Keratinocyte (primary cell): ENCODE results near the gene PDE10A. TPM values are rescaled to one million over a fixed set of nuclear protein-coding genes. Genes with fewer than 3 reads are reported as not detected.

Experiments used
- DNase-seq: peaks from one replicate; pipeline ENCODE4 v3.0.0-alpha.2; 2011; ENCODE audit warnings: low read depth, missing footprints, low spot score
- FAIRE-seq: peaks from 2 replicates; lab custom pipeline; 2011; peaks lifted over from hg19 to GRCh38; lab: Jason Lieb, UNC
- H2AFZ ChIP-seq: 2 replicates; pipeline ENCODE4 v1.6.0; 2012; ENCODE audit warnings: low read length, control low read depth, inconsistent platforms; ENCODE audit not compliant: control insufficient read depth
- H3K27ac ChIP-seq: 2 replicates; pipeline ENCODE4 v1.5.1; 2011; ENCODE audit warnings: low read length; ENCODE audit not compliant: control insufficient read depth, insufficient read depth
- H3K27me3 ChIP-seq: 3 replicates; pipeline ENCODE4 v1.6.0; 2011; ENCODE audit warnings: low read length; ENCODE audit not compliant: control insufficient read depth, insufficient read depth; ENCODE audit errors: extremely low read depth
- H3K36me3 ChIP-seq, 2 experiments: 2 replicates in 1 of 2; 3 replicates in 1 of 2; pipeline ENCODE4 v1.5.1; 2011; ENCODE audit warnings: low read length in 2 of 2, mild to moderate bottlenecking in 1 of 2; ENCODE audit not compliant: control insufficient read depth in 2 of 2, insufficient read depth in 2 of 2; ENCODE audit errors: extremely low read depth in 1 of 2
- H3K4me1 ChIP-seq: 3 replicates; pipeline ENCODE4 v1.5.1; 2011; ENCODE audit warnings: low read length; ENCODE audit not compliant: control insufficient read depth, insufficient read depth; ENCODE audit errors: extremely low read depth
- H3K4me2 ChIP-seq: 3 replicates; pipeline ENCODE4 v1.6.0; 2011; ENCODE audit warnings: low read depth, low read length; ENCODE audit not compliant: control insufficient read depth, insufficient read depth; ENCODE audit errors: extremely low read depth
- H3K4me3 ChIP-seq, 3 experiments: fragments of 200-600 bp in 1 of 3; sonication (generic) in 1 of 3; 2 replicates in 2 of 3; 3 replicates in 1 of 3; pipeline ENCODE4 v1.5.1; 2011 to 2016; ENCODE audit warnings: low read length in 3 of 3, mild to moderate bottlenecking in 3 of 3, control low read depth in 2 of 3, inconsistent platforms in 1 of 3, low read depth in 1 of 3, mixed read lengths in 1 of 3, mixed run types in 1 of 3, moderate library complexity in 1 of 3; ENCODE audit not compliant: control insufficient read depth in 2 of 3, insufficient read depth in 2 of 3; ENCODE audit errors: extremely low read depth in 1 of 3
- H3K79me2 ChIP-seq: 2 replicates; pipeline ENCODE4 v1.6.0; 2012; ENCODE audit warnings: low read length; ENCODE audit not compliant: control insufficient read depth, insufficient read depth
- H3K9ac ChIP-seq: 3 replicates; pipeline ENCODE4 v1.6.0; 2011; ENCODE audit warnings: low read length; ENCODE audit not compliant: control insufficient read depth, insufficient read depth; ENCODE audit errors: extremely low read depth
- H3K9me1 ChIP-seq: 3 replicates; pipeline ENCODE4 v1.6.0; 2011; ENCODE audit warnings: low read length; ENCODE audit not compliant: control insufficient read depth, insufficient read depth; ENCODE audit errors: extremely low read depth
- H3K9me3 ChIP-seq: 2 replicates; pipeline ENCODE4 v1.5.1; 2012; ENCODE audit warnings: low read depth, low read length; ENCODE audit not compliant: control insufficient read depth
- H4K20me1 ChIP-seq: 3 replicates; pipeline ENCODE4 v1.6.0; 2011; ENCODE audit warnings: low read length; ENCODE audit not compliant: control insufficient read depth, insufficient read depth; ENCODE audit errors: extremely low read depth
- EZH2 ChIP-seq: IDR thresholded peaks from one replicate; pipeline ENCODE4 v1.6.1; 2012; ENCODE audit warnings: inconsistent platforms, mild to moderate bottlenecking, low read length, moderate library complexity
- dilution Hi-C: fragments of 300-500 bp; cut with MboI; formaldehyde crosslinking; loops from one replicate; pipeline ENCODE4 v1.7.0; 2020; ENCODE audit warnings: low sequenced_read_pairs; ENCODE audit not compliant: extremely low pct_ligation_motif_present
- polyA plus RNA-seq, 5 experiments: library from polyadenylated mRNA; depleted of rRNA in 3 of 5; stranded (reverse) in 3 of 5; stranded (forward) in 1 of 5; unstranded in 1 of 5; fragments of >200 nt; gene quantifications; 1 replicate in 1 of 5; 2 replicates in 3 of 5; 3 replicates in 1 of 5; pipeline versions ENCODE4 v1.2.1 to v1.2.3, GENCODE V29; 2011 to 2012; ENCODE audit warnings: missing spikeins in 2 of 5, low read depth in 1 of 5, low replicate concordance in 1 of 5
- TF ChIP-seq, protein P1 (sequence below), 3 experiments: IDR thresholded peaks in 1 of 3; conservative IDR thresholded peaks in 1 of 3; optimal IDR thresholded peaks in 1 of 3; 2 replicates in 2 of 3; 3 replicates in 1 of 3; pipeline versions ENCODE3 to v1.5.1; 2011; ENCODE audit warnings: low read length in 3 of 3, mild to moderate bottlenecking in 3 of 3, moderate library complexity in 2 of 3, control low read depth in 1 of 3, inconsistent platforms in 1 of 3; ENCODE audit not compliant: insufficient read depth in 2 of 3; ENCODE audit errors: extremely low read depth in 1 of 3

PDE10A gene
- polyA plus RNA-seq, 1 donor (not counting 4 experiments of a cell fraction or from before 2014, with no cell fraction given) = not detected

DNA sequence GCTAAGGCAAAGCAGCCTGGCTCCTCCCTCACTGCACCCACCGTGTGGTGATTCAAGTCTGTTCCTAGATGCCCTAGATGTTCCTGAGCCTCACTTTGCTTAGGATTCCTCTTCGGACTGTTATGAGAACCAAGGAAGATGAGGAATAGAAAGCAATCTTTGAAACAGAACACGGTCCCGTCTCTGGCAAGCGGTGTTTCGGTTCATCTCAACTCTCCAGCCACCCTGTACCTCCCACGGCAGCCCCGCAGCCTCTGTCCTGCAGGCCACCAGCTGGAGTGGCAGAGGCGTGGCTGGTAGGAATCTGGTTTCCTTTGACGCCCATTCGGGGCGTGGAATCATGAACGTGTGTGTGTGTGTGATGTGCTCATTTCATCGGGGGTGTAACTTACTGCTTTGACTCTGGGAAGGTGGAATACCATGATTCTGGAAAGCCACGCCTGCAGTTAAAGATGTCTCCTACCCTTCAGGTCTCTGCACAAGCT lies 21.3 kb downstream of the PDE10A start:
- dilution Hi-C loops = no loop called here
- Histone ChIP-seq H3K27ac (no peak overlapping the region), H3K4me2 (no peak overlapping the region), H3K9ac (no peak overlapping the region), H2AFZ (no peak overlapping the region), H3K9me3 (peaks cover 3% of the 10 kb centered on the region), H3K36me3 (no peaks in the 10 kb centered on the region), H3K4me3 (no peak overlapping the region), H3K4me1 (no peaks in the 10 kb centered on the region), H4K20me1 (no peaks in the 10 kb centered on the region), H3K27me3 (no peaks in the 10 kb centered on the region), H3K9me1 (no peaks in the 10 kb centered on the region), H3K79me2 (no peaks in the 10 kb centered on the region)
- no peak for FAIRE-seq
- TF ChIP-seq, protein P1, sequence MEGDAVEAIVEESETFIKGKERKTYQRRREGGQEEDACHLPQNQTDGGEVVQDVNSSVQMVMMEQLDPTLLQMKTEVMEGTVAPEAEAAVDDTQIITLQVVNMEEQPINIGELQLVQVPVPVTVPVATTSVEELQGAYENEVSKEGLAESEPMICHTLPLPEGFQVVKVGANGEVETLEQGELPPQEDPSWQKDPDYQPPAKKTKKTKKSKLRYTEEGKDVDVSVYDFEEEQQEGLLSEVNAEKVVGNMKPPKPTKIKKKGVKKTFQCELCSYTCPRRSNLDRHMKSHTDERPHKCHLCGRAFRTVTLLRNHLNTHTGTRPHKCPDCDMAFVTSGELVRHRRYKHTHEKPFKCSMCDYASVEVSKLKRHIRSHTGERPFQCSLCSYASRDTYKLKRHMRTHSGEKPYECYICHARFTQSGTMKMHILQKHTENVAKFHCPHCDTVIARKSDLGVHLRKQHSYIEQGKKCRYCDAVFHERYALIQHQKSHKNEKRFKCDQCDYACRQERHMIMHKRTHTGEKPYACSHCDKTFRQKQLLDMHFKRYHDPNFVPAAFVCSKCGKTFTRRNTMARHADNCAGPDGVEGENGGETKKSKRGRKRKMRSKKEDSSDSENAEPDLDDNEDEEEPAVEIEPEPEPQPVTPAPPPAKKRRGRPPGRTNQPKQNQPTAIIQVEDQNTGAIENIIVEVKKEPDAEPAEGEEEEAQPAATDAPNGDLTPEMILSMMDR (optimal IDR thresholded peaks at IDR 0.05 in 1 of 3, IDR thresholded peaks at IDR 0.05 in 1 of 3, conservative IDR thresholded peaks at IDR 0.05 in 1 of 3; ENCODE audit: extremely low read depth in 1 of 3, insufficient read depth in 2 of 3, low read length in 3 of 3) = no peak
- no peak for TF ChIP-seq EZH2
- DNase-seq = no peak

DNA sequence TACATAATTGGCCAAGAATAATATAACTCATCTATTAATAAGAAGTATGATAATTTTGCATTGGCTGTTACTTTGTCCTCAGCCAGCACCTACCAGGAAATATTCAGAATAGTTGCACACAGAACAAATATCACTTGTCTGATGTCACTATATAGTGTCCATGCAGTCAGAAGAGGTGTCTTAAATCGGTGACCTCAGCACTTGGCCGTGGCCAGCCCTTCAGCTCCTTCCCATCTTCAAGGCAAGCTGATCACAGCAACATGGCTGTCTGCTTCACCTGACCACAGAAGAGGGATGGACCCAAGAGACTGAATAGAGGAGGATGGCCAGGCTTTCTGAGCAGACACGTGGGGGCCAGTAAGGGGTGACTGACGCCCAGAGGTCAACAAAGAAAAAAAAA lies 22.2 kb downstream of the PDE10A start:
- no peaks in the 10 kb centered on the region for H3K36me3 ChIP-seq
- no peak overlapping the region for H3K4me3 ChIP-seq
- H3K9me1 ChIP-seq = no peaks in the 10 kb centered on the region
- no peaks in the 10 kb centered on the region for H3K79me2 ChIP-seq
- dilution Hi-C loops = no loop called here
- peaks cover 3% of the 10 kb centered on the region for H3K9me3 ChIP-seq
- H3K27me3 ChIP-seq = no peaks in the 10 kb centered on the region
- no peaks in the 10 kb centered on the region for H4K20me1 ChIP-seq
- no peak overlapping the region for H3K27ac ChIP-seq
- H3K9ac ChIP-seq = no peak overlapping the region
- H2AFZ ChIP-seq = no peak overlapping the region
- no peaks in the 10 kb centered on the region for H3K4me1 ChIP-seq
- TF ChIP-seq, protein P1 (optimal IDR thresholded peaks at IDR 0.05 in 1 of 3, IDR thresholded peaks at IDR 0.05 in 1 of 3, conservative IDR thresholded peaks at IDR 0.05 in 1 of 3; ENCODE audit: extremely low read depth in 1 of 3, insufficient read depth in 2 of 3, low read length in 3 of 3) = no peak
- TF ChIP-seq EZH2 = no peak
- FAIRE-seq = no peak
- DNase-seq = no peak
- H3K4me2 ChIP-seq = no peak overlapping the region
